OCI-LY1 (cell line): ENCODE data around the gene NOTUM.

Experiments
- CTCF ChIP-seq: fragments of 200-600 bp; sonication (generic), shearing (Covaris generic); IDR thresholded peaks from 2 replicates; pipeline ENCODE4 v1.5.1; 2017; ENCODE audit warnings: mild to moderate bottlenecking, antibody characterized with exemption, low read length, moderate library complexity, mixed read lengths
- EZH2 ChIP-seq: fragments of 200-600 bp; sonication (generic), shearing (Covaris generic); IDR thresholded peaks from 2 replicates; pipeline ENCODE4 v1.8.0; 2017; ENCODE audit warnings: borderline replicate concordance, mixed run types, mild to moderate bottlenecking, antibody characterized with exemption, low read length, moderate library complexity, mixed read lengths

GRCh38 chr17:81913394-81914102 is 47.4 kb downstream of the NOTUM start:
- TF ChIP-seq CTCF (no peak), EZH2 (no peak)
